ENCODE measurements around the gene DAPK1.

The DAPK1 gene

DNA sequence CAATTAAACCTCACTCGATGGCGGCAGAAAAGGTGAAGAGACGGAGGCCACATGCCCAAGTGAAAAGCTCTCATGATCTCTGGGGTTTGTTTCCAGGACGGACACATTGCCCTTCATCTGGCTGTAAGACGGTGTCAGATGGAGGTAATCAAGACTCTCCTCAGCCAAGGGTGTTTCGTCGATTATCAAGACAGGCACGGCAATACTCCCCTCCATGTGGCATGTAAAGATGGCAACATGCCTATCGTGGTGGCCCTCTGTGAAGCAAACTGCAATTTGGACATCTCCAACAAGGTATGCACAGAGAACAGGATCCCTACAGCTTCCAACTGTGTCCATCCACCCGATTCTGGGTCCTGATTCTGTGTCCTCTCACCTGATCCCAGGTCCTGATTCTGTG lies 153.8 kb downstream of the DAPK1 start:
- no peaks in the 10 kb centered on the region for H3K27me3 ChIP-seq (ENCODE audit: control insufficient read depth in 5 of 5, insufficient read depth in 4 of 5, low read length in 5 of 5)
- peaks cover 0 to 6% (median 4%) of the 10 kb centered on the region in 5 donors for H3K4me1 ChIP-seq (ENCODE audit: control insufficient read depth in 5 of 5, insufficient read depth in 5 of 5, low read length in 5 of 5)
- peaks cover 3 to 50% (median 37%) of the 10 kb centered on the region in 5 donors for H3K36me3 ChIP-seq (ENCODE audit: control insufficient read depth in 5 of 5, insufficient read depth in 5 of 5, low read length in 5 of 5)
- no peak overlapping the region for H3K27ac ChIP-seq (ENCODE audit: low read depth, low read length)
- H3K4me3 ChIP-seq (ENCODE audit: low read depth in 1 of 5, low read length in 5 of 5), result no peak overlapping the region
- no peaks in the 10 kb centered on the region for H3K9me3 ChIP-seq (ENCODE audit: control insufficient read depth in 5 of 5, low read length in 5 of 5)
- H3K9ac ChIP-seq (ENCODE audit: low read length in 5 of 5), result no peak overlapping the region

DNA sequence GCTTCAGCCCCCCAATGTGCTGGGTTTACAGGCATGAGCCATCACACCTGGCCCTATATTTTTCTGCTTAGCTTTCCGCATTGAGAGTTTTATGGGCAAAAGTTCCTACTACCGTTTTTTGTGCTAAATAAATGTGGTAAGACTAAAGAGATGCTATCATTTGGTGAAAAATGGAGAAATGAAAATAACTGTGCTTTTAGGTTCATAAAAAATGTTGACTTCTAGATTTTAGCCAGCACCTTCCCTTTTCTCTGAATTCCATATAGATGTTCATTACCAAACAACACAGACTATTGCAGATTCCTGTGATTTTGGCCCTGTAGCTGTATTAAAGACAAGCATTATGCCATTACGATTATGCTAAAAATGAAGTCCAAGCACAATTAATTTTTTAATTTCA lies 156.3 kb downstream of the DAPK1 start:
- H3K9ac ChIP-seq (ENCODE audit: low read length in 5 of 5), result no peak overlapping the region
- no peaks in the 10 kb centered on the region for H3K9me3 ChIP-seq (ENCODE audit: control insufficient read depth in 5 of 5, low read length in 5 of 5)
- no peak overlapping the region for H3K27ac ChIP-seq (ENCODE audit: low read depth, low read length)

DNA sequence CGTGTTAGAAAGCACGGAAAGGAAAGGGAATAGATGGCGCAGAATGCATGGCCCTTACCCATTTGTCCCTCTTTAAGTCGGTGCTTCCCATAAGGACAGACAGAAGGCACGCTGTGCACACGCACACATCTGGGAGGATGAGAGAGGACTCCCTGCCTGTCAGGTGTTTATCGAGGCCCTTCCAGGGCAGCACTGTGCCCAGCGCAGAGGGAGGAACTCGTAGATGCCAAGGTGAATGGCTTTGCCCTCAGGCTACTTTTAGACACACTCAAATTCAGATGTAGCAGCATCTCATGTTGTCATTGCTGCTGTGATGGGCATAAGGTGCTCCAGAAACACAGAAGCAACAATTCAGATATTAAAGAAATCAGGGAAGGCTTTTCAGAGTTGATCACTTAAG lies 158.1 kb downstream of the DAPK1 start:
- H3K4me1 ChIP-seq (ENCODE audit: control insufficient read depth in 5 of 5, insufficient read depth in 5 of 5, low read length in 5 of 5), result peaks cover 0 to 7% (median 4%) of the 10 kb centered on the region in 5 donors
- no peaks in the 10 kb centered on the region for H3K9me3 ChIP-seq (ENCODE audit: control insufficient read depth in 5 of 5, low read length in 5 of 5)
- no peak overlapping the region for H3K4me3 ChIP-seq (ENCODE audit: low read depth in 1 of 5, low read length in 5 of 5)
- no peaks in the 10 kb centered on the region for H3K27me3 ChIP-seq (ENCODE audit: control insufficient read depth in 5 of 5, insufficient read depth in 4 of 5, low read length in 5 of 5)
- H3K36me3 ChIP-seq (ENCODE audit: control insufficient read depth in 5 of 5, insufficient read depth in 5 of 5, low read length in 5 of 5), result peaks cover 0 to 42% (median 23%) of the 10 kb centered on the region in 5 donors
- no peak overlapping the region for H3K27ac ChIP-seq (ENCODE audit: low read depth, low read length)
- H3K9ac ChIP-seq (ENCODE audit: low read length in 5 of 5), result no peak overlapping the region

More for the DNA sequence above, 156.3 kb downstream of the DAPK1 start:
- Histone ChIP-seq H3K27me3 (ENCODE audit: control insufficient read depth in 5 of 5, insufficient read depth in 4 of 5, low read length in 5 of 5) (no peaks in the 10 kb centered on the region), H3K4me1 (ENCODE audit: control insufficient read depth in 5 of 5, insufficient read depth in 5 of 5, low read length in 5 of 5) (peaks cover 0 to 7% (median 4%) of the 10 kb centered on the region in 5 donors), H3K36me3 (ENCODE audit: control insufficient read depth in 5 of 5, insufficient read depth in 5 of 5, low read length in 5 of 5) (peaks cover 2 to 44% (median 27%) of the 10 kb centered on the region in 5 donors), H3K4me3 (ENCODE audit: low read depth in 1 of 5, low read length in 5 of 5) (no peak overlapping the region)

DNA sequence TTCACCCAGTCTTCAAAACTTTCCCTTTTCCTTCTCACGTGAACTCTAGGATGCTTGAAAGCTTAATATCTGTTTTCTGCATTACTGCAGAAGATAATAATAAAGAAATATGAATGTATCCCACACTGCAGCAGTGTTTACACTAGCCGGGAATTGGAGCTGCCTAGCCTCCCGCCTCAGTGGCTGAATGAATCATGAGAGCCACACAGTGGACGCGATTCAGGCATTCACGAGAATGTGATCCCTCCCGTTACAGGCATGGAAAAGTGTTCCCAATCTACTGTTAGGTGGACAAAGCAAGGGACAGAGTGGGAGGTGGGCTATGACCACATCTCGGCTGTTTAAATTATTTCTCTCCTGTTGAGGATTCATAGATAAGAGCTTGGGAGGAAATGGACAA lies 158.8 kb downstream of the DAPK1 start:
- H3K9me3 ChIP-seq (ENCODE audit: control insufficient read depth in 5 of 5, low read length in 5 of 5), result no peaks in the 10 kb centered on the region
- H3K27ac ChIP-seq (ENCODE audit: low read depth, low read length), result no peak overlapping the region
- H3K4me1 ChIP-seq (ENCODE audit: control insufficient read depth in 5 of 5, insufficient read depth in 5 of 5, low read length in 5 of 5), result peaks cover 0 to 7% (median 4%) of the 10 kb centered on the region in 5 donors
- no peak overlapping the region for H3K4me3 ChIP-seq (ENCODE audit: low read depth in 1 of 5, low read length in 5 of 5)
- H3K36me3 ChIP-seq (ENCODE audit: control insufficient read depth in 5 of 5, insufficient read depth in 5 of 5, low read length in 5 of 5), result peaks cover 0 to 34% (median 20%) of the 10 kb centered on the region in 5 donors
- no peaks in the 10 kb centered on the region for H3K27me3 ChIP-seq (ENCODE audit: control insufficient read depth in 5 of 5, insufficient read depth in 4 of 5, low read length in 5 of 5)
- H3K9ac ChIP-seq (ENCODE audit: low read length in 5 of 5), result no peak overlapping the region

DNA sequence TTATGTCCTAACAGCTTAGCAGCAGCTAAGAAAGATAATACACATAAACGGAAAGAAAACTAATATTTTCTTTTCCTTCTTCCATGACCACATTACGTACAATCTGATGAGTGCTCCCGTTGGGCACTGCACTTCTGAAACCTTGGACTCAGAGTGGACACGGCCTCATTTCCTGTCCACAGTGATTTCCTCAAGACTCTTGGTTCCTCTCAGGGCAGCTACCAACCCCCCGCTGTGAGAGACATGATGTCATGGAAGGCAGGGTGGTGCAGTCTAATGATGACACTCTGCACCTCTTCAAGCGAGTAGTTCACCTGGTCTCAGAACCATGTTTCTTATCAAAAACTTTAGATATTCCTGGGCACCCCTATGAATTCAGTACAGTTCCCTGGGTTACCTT lies 159.5 kb downstream of the DAPK1 start:
- Histone ChIP-seq H3K9me3 (ENCODE audit: control insufficient read depth in 5 of 5, low read length in 5 of 5) (no peaks in the 10 kb centered on the region), H3K4me3 (ENCODE audit: low read depth in 1 of 5, low read length in 5 of 5) (no peak overlapping the region), H3K27me3 (ENCODE audit: control insufficient read depth in 5 of 5, insufficient read depth in 4 of 5, low read length in 5 of 5) (no peaks in the 10 kb centered on the region), H3K27ac (ENCODE audit: low read depth, low read length) (no peak overlapping the region), H3K36me3 (ENCODE audit: control insufficient read depth in 5 of 5, insufficient read depth in 5 of 5, low read length in 5 of 5) (peaks cover 0 to 32% (median 19%) of the 10 kb centered on the region in 5 donors), H3K4me1 (ENCODE audit: control insufficient read depth in 5 of 5, insufficient read depth in 5 of 5, low read length in 5 of 5) (peaks cover 0 to 7% (median 4%) of the 10 kb centered on the region in 5 donors), H3K9ac (ENCODE audit: low read length in 5 of 5) (no peak overlapping the region)

DNA sequence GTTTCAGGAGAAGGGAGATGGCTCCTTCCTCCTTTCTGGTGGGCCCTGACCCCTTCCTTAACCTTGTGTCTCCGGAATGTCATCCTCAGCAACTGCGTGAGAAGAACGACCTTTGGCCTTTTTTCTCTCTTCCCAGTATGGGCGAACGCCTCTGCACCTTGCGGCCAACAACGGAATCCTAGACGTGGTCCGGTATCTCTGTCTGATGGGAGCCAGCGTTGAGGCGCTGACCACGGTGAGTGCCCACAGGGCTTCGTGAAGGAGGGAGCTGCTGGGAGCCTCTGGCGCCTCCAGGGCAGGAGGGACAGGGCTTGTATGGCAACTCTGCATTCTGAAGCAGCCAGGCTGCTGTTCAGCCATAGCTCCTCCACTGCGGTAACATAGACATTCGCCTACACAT lies 160.2 kb downstream of the DAPK1 start:
- Histone ChIP-seq H3K27me3 (ENCODE audit: control insufficient read depth in 5 of 5, insufficient read depth in 4 of 5, low read length in 5 of 5) (no peaks in the 10 kb centered on the region), H3K4me1 (ENCODE audit: control insufficient read depth in 5 of 5, insufficient read depth in 5 of 5, low read length in 5 of 5) (peaks cover 0 to 7% (median 4%) of the 10 kb centered on the region in 5 donors), H3K4me3 (ENCODE audit: low read depth in 1 of 5, low read length in 5 of 5) (no peak overlapping the region), H3K9me3 (ENCODE audit: control insufficient read depth in 5 of 5, low read length in 5 of 5) (no peaks in the 10 kb centered on the region), H3K36me3 (ENCODE audit: control insufficient read depth in 5 of 5, insufficient read depth in 5 of 5, low read length in 5 of 5) (peaks cover 0 to 32% (median 19%) of the 10 kb centered on the region in 5 donors), H3K9ac (ENCODE audit: low read length in 5 of 5) (no peak overlapping the region), H3K27ac (ENCODE audit: low read depth, low read length) (no peak overlapping the region)

DNA sequence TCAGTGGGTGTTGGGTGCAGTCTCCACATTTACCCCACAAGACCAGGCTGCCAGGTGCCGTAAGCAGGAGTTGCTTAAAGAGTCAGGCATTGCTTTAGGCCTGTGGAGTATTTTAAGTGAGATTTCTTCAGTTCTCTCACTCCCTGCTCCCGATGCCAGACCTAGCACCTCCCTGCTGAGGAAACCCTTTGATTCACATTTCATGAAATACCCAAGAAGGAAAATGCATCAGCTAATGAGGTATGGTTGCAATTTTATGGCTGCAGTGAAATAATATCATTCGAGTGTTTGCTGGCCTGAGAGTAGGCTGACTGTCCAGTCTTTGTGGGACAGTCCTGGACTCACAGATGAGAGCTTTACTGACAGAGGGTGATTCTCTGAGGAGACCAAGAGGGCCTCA lies 160.8 kb downstream of the DAPK1 start:
- no peaks in the 10 kb centered on the region for H3K9me3 ChIP-seq (ENCODE audit: control insufficient read depth in 5 of 5, low read length in 5 of 5)
- H3K9ac ChIP-seq (ENCODE audit: low read length in 5 of 5), result no peak overlapping the region
- H3K4me1 ChIP-seq (ENCODE audit: control insufficient read depth in 5 of 5, insufficient read depth in 5 of 5, low read length in 5 of 5), result peaks cover 0 to 7% (median 4%) of the 10 kb centered on the region in 5 donors
- no peak overlapping the region for H3K27ac ChIP-seq (ENCODE audit: low read depth, low read length)
- no peaks in the 10 kb centered on the region for H3K27me3 ChIP-seq (ENCODE audit: control insufficient read depth in 5 of 5, insufficient read depth in 4 of 5, low read length in 5 of 5)
- peaks cover 0 to 32% (median 19%) of the 10 kb centered on the region in 5 donors for H3K36me3 ChIP-seq (ENCODE audit: control insufficient read depth in 5 of 5, insufficient read depth in 5 of 5, low read length in 5 of 5)
- H3K4me3 ChIP-seq (ENCODE audit: low read depth in 1 of 5, low read length in 5 of 5), result no peak overlapping the region

DNA sequence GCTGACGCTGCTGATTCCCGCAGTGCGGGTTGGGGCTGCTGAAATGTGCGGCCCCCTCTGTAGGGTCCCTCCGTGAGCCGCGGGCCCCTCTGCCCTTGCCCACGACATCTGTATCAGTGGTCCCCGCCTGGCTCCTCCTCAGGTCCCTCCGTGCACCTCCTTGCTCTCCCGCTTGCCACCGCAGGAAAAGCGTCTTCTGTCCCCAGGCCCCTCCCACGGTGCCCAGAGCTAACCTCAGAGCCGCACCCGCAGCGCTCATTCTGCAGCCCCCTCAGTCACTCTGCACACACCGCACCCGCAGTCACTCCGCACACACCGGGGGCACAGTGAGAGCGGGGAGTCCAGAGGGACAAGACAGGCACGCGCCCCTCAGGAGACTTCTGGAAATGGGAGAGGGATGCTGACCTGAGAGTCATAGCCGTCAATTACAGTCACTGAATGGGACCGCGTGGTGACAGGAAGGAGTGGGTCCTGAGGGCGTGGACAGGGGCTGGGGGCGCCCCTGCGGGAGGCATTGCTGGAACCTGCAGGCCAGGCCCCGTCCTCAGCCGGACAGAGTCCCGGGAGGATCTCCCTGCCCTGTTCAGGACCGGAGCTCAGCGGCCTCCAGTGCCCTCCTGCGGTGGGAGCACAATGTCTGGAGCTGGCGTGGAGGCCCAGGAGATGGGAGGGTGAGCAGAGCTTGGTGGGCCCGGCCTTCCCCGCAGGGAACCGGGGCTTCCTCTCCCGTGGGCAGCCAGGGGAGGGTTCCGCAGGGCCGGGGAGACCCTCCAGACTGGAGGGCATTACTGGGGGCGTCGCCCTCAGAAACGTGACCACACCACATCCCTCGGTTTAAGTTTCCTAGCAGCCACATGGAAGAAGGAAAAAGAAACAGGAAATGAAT lies 162.1 kb downstream of the DAPK1 start:
- Histone ChIP-seq H3K4me3 (ENCODE audit: low read depth in 1 of 5, low read length in 5 of 5) (no peak overlapping the region), H3K4me1 (ENCODE audit: control insufficient read depth in 5 of 5, insufficient read depth in 5 of 5, low read length in 5 of 5) (peaks cover 0 to 3% (median 0%) of the 10 kb centered on the region in 5 donors), H3K9ac (ENCODE audit: low read length in 5 of 5) (no peak overlapping the region), H3K27ac (ENCODE audit: low read depth, low read length) (no peak overlapping the region), H3K36me3 (ENCODE audit: control insufficient read depth in 5 of 5, insufficient read depth in 5 of 5, low read length in 5 of 5) (peaks cover 0 to 44% (median 26%) of the 10 kb centered on the region in 5 donors), H3K27me3 (ENCODE audit: control insufficient read depth in 5 of 5, insufficient read depth in 4 of 5, low read length in 5 of 5) (no peaks in the 10 kb centered on the region), H3K9me3 (ENCODE audit: control insufficient read depth in 5 of 5, low read length in 5 of 5) (no peaks in the 10 kb centered on the region)

DNA sequence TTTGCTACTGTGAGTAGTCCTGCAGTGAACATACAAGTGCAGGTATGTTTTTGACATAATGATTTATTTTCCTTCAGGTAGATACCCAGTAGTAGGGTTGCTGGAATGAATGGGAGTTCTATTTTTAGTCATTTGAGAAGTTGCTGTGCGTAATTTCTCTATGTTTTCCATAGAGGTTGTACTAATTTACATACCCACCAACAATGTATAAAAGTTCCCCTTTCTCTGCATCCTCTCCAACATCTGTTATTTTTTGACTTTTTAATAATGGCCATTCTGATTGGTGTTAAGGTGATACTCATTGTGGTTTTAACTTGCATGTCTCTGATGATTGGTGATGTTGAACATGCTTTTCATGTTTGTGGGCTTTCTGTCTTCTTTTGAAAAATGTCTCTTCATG lies 163.6 kb downstream of the DAPK1 start:
- Histone ChIP-seq H3K4me3 (ENCODE audit: low read depth in 1 of 5, low read length in 5 of 5) (no peak overlapping the region), H3K27me3 (ENCODE audit: control insufficient read depth in 5 of 5, insufficient read depth in 4 of 5, low read length in 5 of 5) (no peaks in the 10 kb centered on the region), H3K9me3 (ENCODE audit: control insufficient read depth in 5 of 5, low read length in 5 of 5) (no peaks in the 10 kb centered on the region), H3K9ac (ENCODE audit: low read length in 5 of 5) (no peak overlapping the region), H3K4me1 (ENCODE audit: control insufficient read depth in 5 of 5, insufficient read depth in 5 of 5, low read length in 5 of 5) (peaks cover 0 to 3% (median 0%) of the 10 kb centered on the region in 5 donors), H3K36me3 (ENCODE audit: control insufficient read depth in 5 of 5, insufficient read depth in 5 of 5, low read length in 5 of 5) (peaks cover 0 to 46% (median 27%) of the 10 kb centered on the region in 5 donors), H3K27ac (ENCODE audit: low read depth, low read length) (no peak overlapping the region)

DNA sequence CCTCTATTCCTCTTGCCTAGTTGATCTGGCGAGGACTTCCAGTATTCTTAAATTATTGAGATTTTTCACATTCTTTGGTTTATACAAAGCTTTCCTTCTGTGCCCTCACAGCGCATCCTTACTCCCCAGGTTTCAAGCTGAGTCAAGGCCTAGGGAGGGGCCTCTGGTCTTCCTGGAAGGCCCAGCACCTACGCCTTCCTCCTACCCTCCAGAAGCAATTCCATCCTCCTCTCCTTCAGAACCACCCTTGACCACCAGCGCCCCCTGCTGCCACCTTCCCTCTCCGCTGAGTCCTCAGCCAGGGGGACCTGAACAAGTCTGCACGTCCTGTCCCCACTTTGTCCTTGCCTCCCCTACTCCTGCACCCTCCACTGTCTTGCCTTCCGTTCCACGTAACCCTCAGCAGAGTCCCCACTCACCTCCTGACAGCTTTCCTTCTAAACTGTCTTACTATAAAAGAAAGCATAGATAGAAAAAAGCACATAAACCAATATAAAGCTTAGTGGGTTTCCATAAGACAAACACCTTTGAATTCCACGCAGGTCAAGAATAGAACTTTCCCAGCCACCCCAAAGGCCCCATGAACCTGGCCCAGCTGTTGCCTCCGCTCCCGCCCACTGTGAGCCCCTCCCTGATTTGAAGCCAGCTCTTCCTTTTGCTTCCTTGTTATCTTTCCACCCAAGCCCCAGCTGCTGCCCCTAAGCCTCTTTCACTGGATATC lies 165.3 kb downstream of the DAPK1 start:
- no peak overlapping the region for H3K27ac ChIP-seq (ENCODE audit: low read depth, low read length)
- H3K4me3 ChIP-seq (ENCODE audit: low read depth in 1 of 5, low read length in 5 of 5), result no peak overlapping the region
- peaks cover 0 to 8% (median 8%) of the 10 kb centered on the region in 5 donors for H3K9me3 ChIP-seq (ENCODE audit: control insufficient read depth in 5 of 5, low read length in 5 of 5)
- H3K27me3 ChIP-seq (ENCODE audit: control insufficient read depth in 5 of 5, insufficient read depth in 4 of 5, low read length in 5 of 5), result no peaks in the 10 kb centered on the region
- peaks cover 0 to 43% (median 24%) of the 10 kb centered on the region in 5 donors for H3K36me3 ChIP-seq (ENCODE audit: control insufficient read depth in 5 of 5, insufficient read depth in 5 of 5, low read length in 5 of 5)
- H3K9ac ChIP-seq (ENCODE audit: low read length in 5 of 5), result no peak overlapping the region
- H3K4me1 ChIP-seq (ENCODE audit: control insufficient read depth in 5 of 5, insufficient read depth in 5 of 5, low read length in 5 of 5), result no peaks in the 10 kb centered on the region
